CD14-positive monocyte (primary cell): ENCODE data around the gene APOL1. TPM values are rescaled to one million over a fixed set of nuclear protein-coding genes. Genes with fewer than 3 reads are reported as not detected.

Experiments used
- DNase-seq, 3 donors: peaks; one replicate each; pipeline ENCODE4 v3.0.0-alpha.2; 2011 to 2022
- H2AFZ ChIP-seq: 2 replicates; pipeline ENCODE4 v1.6.0; 2012; ENCODE audit warnings: mild to moderate bottlenecking, low read depth, low read length, inconsistent platforms; ENCODE audit not compliant: insufficient read depth, poor library complexity, severe bottlenecking
- H3K27ac ChIP-seq, 2 donors: 1 replicate in 1 of 2; 2 replicates in 1 of 2; pipeline ENCODE4 v1.5.1; 2012 to 2013; ENCODE audit warnings: low read length in 2 of 2, control low read depth in 1 of 2, inconsistent platforms in 1 of 2, low read depth in 1 of 2, mild to moderate bottlenecking in 1 of 2
- H3K27me3 ChIP-seq, 2 donors: one replicate each; pipeline versions ENCODE4 v1.6.0 to v1.6.1; 2011 to 2013; ENCODE audit warnings: low read length in 2 of 2; ENCODE audit not compliant: control insufficient read depth in 2 of 2, insufficient read depth in 2 of 2
- H3K36me3 ChIP-seq, 2 donors: replicated peaks in 1 of 2; 1 replicate in 1 of 2; 2 replicates in 1 of 2; pipeline versions ENCODE4 v1.5.1 to v1.6.1; 2012 to 2013; ENCODE audit warnings: low read length in 2 of 2, control low read depth in 1 of 2, inconsistent platforms in 1 of 2, mild to moderate bottlenecking in 1 of 2; ENCODE audit not compliant: insufficient read depth in 2 of 2, control insufficient read depth in 1 of 2
- H3K4me1 ChIP-seq, 2 donors: 1 replicate in 1 of 2; 2 replicates in 1 of 2; pipeline versions ENCODE4 v1.5.1 to v1.6.1; 2012 to 2013; ENCODE audit warnings: low read length in 2 of 2, control low read depth in 1 of 2, inconsistent platforms in 1 of 2, mild to moderate bottlenecking in 1 of 2, moderate library complexity in 1 of 2; ENCODE audit not compliant: insufficient read depth in 2 of 2, control insufficient read depth in 1 of 2
- H3K4me2 ChIP-seq: replicated peaks from 2 replicates; pipeline ENCODE3; 2012; ENCODE audit warnings: low read length, moderate library complexity, mild to moderate bottlenecking; ENCODE audit not compliant: poor library complexity, severe bottlenecking; ENCODE audit errors: extremely low read depth
- H3K4me3 ChIP-seq, 3 experiments: fragments of 200-600 bp in 1 of 3; sonication (generic) in 1 of 3; replicated peaks in 1 of 3; 1 replicate in 2 of 3; 2 replicates in 1 of 3; pipeline ENCODE4 v1.5.1; 2011 to 2013; ENCODE audit warnings: low read length in 3 of 3, mild to moderate bottlenecking in 3 of 3, control low read depth in 2 of 3, low read depth in 2 of 3, inconsistent platforms in 1 of 3, moderate library complexity in 1 of 3
- H3K79me2 ChIP-seq: 2 replicates; pipeline ENCODE4 v1.6.0; 2012; ENCODE audit warnings: mild to moderate bottlenecking, control low read depth, inconsistent platforms, low read length, moderate library complexity; ENCODE audit not compliant: insufficient read depth
- H3K9ac ChIP-seq: 2 replicates; pipeline ENCODE4 v1.6.0; 2017; ENCODE audit warnings: low read length, mild to moderate bottlenecking; ENCODE audit not compliant: insufficient read depth, poor library complexity, severe bottlenecking
- H3K9me3 ChIP-seq, 2 donors: replicated peaks in 1 of 2; 1 replicate in 1 of 2; 2 replicates in 1 of 2; pipeline versions ENCODE4 v1.5.1 to v1.6.1; 2012 to 2013; ENCODE audit warnings: low read length in 2 of 2, control low read depth in 1 of 2; ENCODE audit not compliant: control insufficient read depth in 1 of 2, insufficient read depth in 1 of 2
- H4K20me1 ChIP-seq: 2 replicates; pipeline ENCODE4 v1.6.0; 2012; ENCODE audit warnings: mild to moderate bottlenecking, low read length, control low read depth, moderate library complexity; ENCODE audit not compliant: insufficient read depth
- H3K27ac Mint-ChIP-seq, 7 donors: one replicate each; pipeline ENCODE4 v1.8.0; 2020; ENCODE audit warnings: mild to moderate bottlenecking in 7 of 7, mixed read lengths in 7 of 7, moderate library complexity in 6 of 7, inconsistent platforms in 2 of 7
- H3K27me3 Mint-ChIP-seq, 3 donors: one replicate each; pipeline ENCODE4 v1.8.0; 2021 to 2022; ENCODE audit warnings: low read depth in 3 of 3, mild to moderate bottlenecking in 3 of 3, mixed read lengths in 3 of 3, moderate library complexity in 3 of 3, inconsistent platforms in 1 of 3
- H3K36me3 Mint-ChIP-seq, 2 donors: one replicate each; pipeline ENCODE4 v1.8.0; 2020; ENCODE audit warnings: mixed read lengths in 2 of 2, inconsistent platforms in 1 of 2, mild to moderate bottlenecking in 1 of 2
- H3K4me1 Mint-ChIP-seq: one replicate; pipeline ENCODE4 v1.8.0; 2020; ENCODE audit warnings: mild to moderate bottlenecking, mixed read lengths
- H3K4me3 Mint-ChIP-seq, 2 donors: one replicate each; pipeline ENCODE4 v1.8.0; 2020; ENCODE audit warnings: mild to moderate bottlenecking in 2 of 2, mixed read lengths in 2 of 2, moderate library complexity in 1 of 2
- H3K9me3 Mint-ChIP-seq, 7 donors: one replicate each; pipeline ENCODE4 v1.8.0; 2020 to 2022; ENCODE audit warnings: mixed read lengths in 7 of 7, mild to moderate bottlenecking in 6 of 7, moderate library complexity in 6 of 7, inconsistent platforms in 2 of 7
- CTCF ChIP-seq: fragments of 200-600 bp; IDR thresholded peaks from one replicate; pipeline ENCODE4 v1.8.0; 2022; ENCODE audit warnings: antibody characterized with exemption, mild to moderate bottlenecking
- WGBS: methylation state at CpG from one replicate; pipeline ENCODE4 v1.1.5; 2013; ENCODE audit warnings: missing lambda C conversion rate; ENCODE audit not compliant: insufficient coverage; 5-methylcytosine and 5-hydroxymethylcytosine counted together
- intact Hi-C, 2 donors: fragments of 100-400 bp; cut with micrococcal nuclease; formaldehyde crosslinking; loops; one replicate each; pipeline versions ENCODE4 v1.15.0 to v1.15.1; 2023
- polyA plus RNA-seq, 3 donors: library from polyadenylated mRNA; depleted of rRNA in 1 of 3; unstranded in 2 of 3; stranded (reverse) in 1 of 3; fragments of 300-500 nt in 2 of 3; fragments of >200 nt in 1 of 3; fragmentation: Illumina TruSeq in 2 of 3; gene quantifications; 1 replicate in 2 of 3; 2 replicates in 1 of 3; pipeline ENCODE4 v1.2.3, GENCODE V29; 2012 to 2021

Gene APOL1
- polyA plus RNA-seq, 3 donors: 3.4 to 7.5 (median 6.1) TPM

- intact Hi-C loops: no loop called here
- Mint-ChIP-seq H3K4me1 (peaks cover 6% of the 10 kb centered on the region), H3K4me3 (no peak overlapping the region), H3K27me3 (peaks cover 3 to 4% (median 3%) of the 10 kb centered on the region in 3 donors), H3K9me3 (no peaks in the 10 kb centered on the region), H3K36me3 (peaks cover 50 to 56% of the 10 kb centered on the region in 2 donors), H3K27ac (peak overlapping the region in 2 of 7 donors; percentile 26 to 54)
- Histone ChIP-seq H3K36me3 (peaks cover 25 to 45% of the 10 kb centered on the region in 2 donors), H3K4me3 (no peak overlapping the region), H4K20me1 (peaks cover 4% of the 10 kb centered on the region), H3K27ac (no peak overlapping the region), H3K9me3 (no peaks in the 10 kb centered on the region), H3K4me2 (no peak overlapping the region), H3K9ac (no peak overlapping the region), H3K27me3 (no peaks in the 10 kb centered on the region), H2AFZ (no peak overlapping the region), H3K4me1 (no peaks in the 10 kb centered on the region), H3K79me2 (no peaks in the 10 kb centered on the region)
- 85% methylated on average over 7 of the region's 9 CpGs for WGBS
- no peak for DNase-seq
- TF ChIP-seq CTCF: no peak
These were observed 27.5 kb upstream of the APOL1 start for GRCh38 chr22:36225333-36225922.

- Histone ChIP-seq H4K20me1 (peaks cover 4% of the 10 kb centered on the region), H3K36me3 (peaks cover 32 to 52% of the 10 kb centered on the region in 2 donors), H3K9ac (no peak overlapping the region), H3K4me1 (no peaks in the 10 kb centered on the region), H3K9me3 (no peaks in the 10 kb centered on the region), H2AFZ (no peak overlapping the region), H3K27me3 (no peaks in the 10 kb centered on the region), H3K79me2 (no peaks in the 10 kb centered on the region), H3K27ac (no peak overlapping the region), H3K4me2 (no peak overlapping the region), H3K4me3 (no peak overlapping the region)
- DNase-seq: no peak
- 100% methylated on average over 3 of the region's 5 CpGs for WGBS
- H3K27me3 Mint-ChIP-seq: peaks cover 0 to 3% (median 2%) of the 10 kb centered on the region in 3 donors
- H3K4me1 Mint-ChIP-seq: peaks cover 4% of the 10 kb centered on the region
- H3K27ac Mint-ChIP-seq: peak overlapping the region in 1 of 7 donors; percentile 26
- H3K36me3 Mint-ChIP-seq: peaks cover 57 to 64% of the 10 kb centered on the region in 2 donors
- no peak overlapping the region for H3K4me3 Mint-ChIP-seq
- no peak for TF ChIP-seq CTCF
- intact Hi-C loops: no loop called here
- no peaks in the 10 kb centered on the region for H3K9me3 Mint-ChIP-seq
These were observed 26.7 kb upstream of the APOL1 start for GRCh38 chr22:36226189-36226588.
